ENCODE results near the gene PITRM1. TPM values are rescaled to one million over a fixed set of nuclear protein-coding genes. Genes with fewer than 3 reads are reported as not detected.

The PITRM1 gene
- total and polyA plus RNA-seq, 12 donors: 61.8 to 107 (median 82.5) TPM

- Histone ChIP-seq H3K27ac (no peak overlapping the region), H3K36me3 (peaks cover 5 to 100% (median 73%) of the 10 kb centered on the region in 9 donors), H3K9me3 (no peaks in the 10 kb centered on the region), H3K4me1 (peaks cover 0 to 14% (median 5%) of the 10 kb centered on the region in 9 donors), H3K4me3 (no peak overlapping the region), H3K27me3 (no peaks in the 10 kb centered on the region)
- intact Hi-C loops (cut with DNase I): no loop called here
- TF ChIP-seq CTCF (IDR thresholded peaks at IDR 0.05): no peak
- WGBS, 2 donors: 97 to 98% methylated on average over 18 of the region's 18 CpGs
- no peak for DNase-seq
- ATAC-seq: no peak
These were observed 27.2 kb downstream of the PITRM1 start for GRCh38 chr10:3145366-3145765.

- ATAC-seq: no peak
- H3K4me1 ChIP-seq: peaks cover 0 to 15% (median 11%) of the 10 kb centered on the region in 9 donors
- H3K9me3 ChIP-seq: no peaks in the 10 kb centered on the region
- no peak overlapping the region for H3K27ac ChIP-seq
- intact Hi-C loops (cut with DNase I): no loop called here
- H3K27me3 ChIP-seq: no peaks in the 10 kb centered on the region
- WGBS, 2 donors: 95 to 96% methylated on average over 19 of the region's 19 CpGs
- no peak for DNase-seq
- H3K4me3 ChIP-seq: no peak overlapping the region
- TF ChIP-seq CTCF (IDR thresholded peaks at IDR 0.05): no peak
- peaks cover 2 to 100% (median 72%) of the 10 kb centered on the region in 9 donors for H3K36me3 ChIP-seq
These were observed 28.7 kb downstream of the PITRM1 start for GRCh38 chr10:3143791-3144434.

- DNase-seq: no peak
These were observed 29.2 kb downstream of the PITRM1 start for GRCh38 chr10:3143366-3143765.

More at GRCh38 chr10:3143366-3143765, 29.2 kb downstream of the PITRM1 start:
- Histone ChIP-seq H3K27me3 (no peaks in the 10 kb centered on the region), H3K4me1 (peaks cover 0 to 15% (median 11%) of the 10 kb centered on the region in 9 donors), H3K9me3 (no peaks in the 10 kb centered on the region), H3K36me3 (peaks cover 0 to 100% (median 72%) of the 10 kb centered on the region in 9 donors), H3K4me3 (no peak overlapping the region), H3K27ac (no peak overlapping the region)
- no peak for TF ChIP-seq CTCF (IDR thresholded peaks at IDR 0.05)
- intact Hi-C loops (cut with DNase I): no loop called here
- ATAC-seq: peak in 2 of 8 donors; percentile 15 to 41
- whole genome bisulfite sequencing, 2 donors: 95% methylated on average over 17 of the region's 17 CpGs

Measured in heart right ventricle (tissue), 16 donors.